PC-9 (cell line): ENCODE measurements around the gene CHST14.

Experiments
- EZH2 ChIP-seq: fragments of 200-600 bp; sonication (generic); IDR thresholded peaks from 2 replicates; pipeline ENCODE4 v1.8.0; 2017; ENCODE audit warnings: antibody characterized with exemption, low read depth
- TF ChIP-seq, protein P1 (sequence below): fragments of 200-600 bp; sonication (generic); conservative IDR thresholded peaks from 2 replicates; pipeline ENCODE4 v1.6.1; 2017; ENCODE audit warnings: mixed run types, antibody characterized with exemption, mild to moderate bottlenecking, moderate library complexity

DNA sequence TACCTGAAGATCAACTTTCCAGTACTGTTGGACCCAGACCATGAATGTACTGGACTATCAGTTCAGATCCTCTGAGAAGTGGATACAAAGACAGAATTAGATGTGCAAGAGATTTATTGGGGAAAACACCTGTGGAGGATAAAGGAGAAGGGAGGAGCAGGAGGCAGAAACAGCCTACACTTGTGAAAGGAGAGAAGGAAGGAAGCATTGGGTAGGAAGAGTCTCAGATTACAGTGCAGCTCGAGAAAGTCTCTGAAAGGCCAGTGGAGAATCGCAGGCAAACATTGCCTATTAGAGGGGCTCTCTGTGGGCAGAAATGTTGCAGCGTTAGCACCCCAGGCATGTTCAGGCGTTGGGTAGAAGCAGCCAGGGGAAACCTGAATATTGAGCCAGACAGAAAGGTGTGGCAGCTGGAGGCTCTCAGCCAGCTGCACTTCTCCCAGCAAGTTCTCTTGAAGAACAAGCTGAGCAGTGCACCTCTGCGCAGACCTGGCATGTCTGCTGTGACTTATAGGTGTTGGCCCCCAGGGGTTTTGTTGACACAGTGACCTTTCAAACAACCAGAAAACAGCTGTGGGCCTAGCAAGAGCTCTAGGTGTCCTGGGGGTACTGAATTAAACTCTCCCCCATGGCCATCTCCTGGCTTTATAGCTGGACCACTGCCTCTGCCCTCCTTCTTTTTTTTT, 7.0 kb downstream of the CHST14 start:
- TF ChIP-seq, protein P1, sequence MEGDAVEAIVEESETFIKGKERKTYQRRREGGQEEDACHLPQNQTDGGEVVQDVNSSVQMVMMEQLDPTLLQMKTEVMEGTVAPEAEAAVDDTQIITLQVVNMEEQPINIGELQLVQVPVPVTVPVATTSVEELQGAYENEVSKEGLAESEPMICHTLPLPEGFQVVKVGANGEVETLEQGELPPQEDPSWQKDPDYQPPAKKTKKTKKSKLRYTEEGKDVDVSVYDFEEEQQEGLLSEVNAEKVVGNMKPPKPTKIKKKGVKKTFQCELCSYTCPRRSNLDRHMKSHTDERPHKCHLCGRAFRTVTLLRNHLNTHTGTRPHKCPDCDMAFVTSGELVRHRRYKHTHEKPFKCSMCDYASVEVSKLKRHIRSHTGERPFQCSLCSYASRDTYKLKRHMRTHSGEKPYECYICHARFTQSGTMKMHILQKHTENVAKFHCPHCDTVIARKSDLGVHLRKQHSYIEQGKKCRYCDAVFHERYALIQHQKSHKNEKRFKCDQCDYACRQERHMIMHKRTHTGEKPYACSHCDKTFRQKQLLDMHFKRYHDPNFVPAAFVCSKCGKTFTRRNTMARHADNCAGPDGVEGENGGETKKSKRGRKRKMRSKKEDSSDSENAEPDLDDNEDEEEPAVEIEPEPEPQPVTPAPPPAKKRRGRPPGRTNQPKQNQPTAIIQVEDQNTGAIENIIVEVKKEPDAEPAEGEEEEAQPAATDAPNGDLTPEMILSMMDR, result no peak
- TF ChIP-seq EZH2, result no peak
